ENCODE data around the gene HSPA12A.

DNA sequence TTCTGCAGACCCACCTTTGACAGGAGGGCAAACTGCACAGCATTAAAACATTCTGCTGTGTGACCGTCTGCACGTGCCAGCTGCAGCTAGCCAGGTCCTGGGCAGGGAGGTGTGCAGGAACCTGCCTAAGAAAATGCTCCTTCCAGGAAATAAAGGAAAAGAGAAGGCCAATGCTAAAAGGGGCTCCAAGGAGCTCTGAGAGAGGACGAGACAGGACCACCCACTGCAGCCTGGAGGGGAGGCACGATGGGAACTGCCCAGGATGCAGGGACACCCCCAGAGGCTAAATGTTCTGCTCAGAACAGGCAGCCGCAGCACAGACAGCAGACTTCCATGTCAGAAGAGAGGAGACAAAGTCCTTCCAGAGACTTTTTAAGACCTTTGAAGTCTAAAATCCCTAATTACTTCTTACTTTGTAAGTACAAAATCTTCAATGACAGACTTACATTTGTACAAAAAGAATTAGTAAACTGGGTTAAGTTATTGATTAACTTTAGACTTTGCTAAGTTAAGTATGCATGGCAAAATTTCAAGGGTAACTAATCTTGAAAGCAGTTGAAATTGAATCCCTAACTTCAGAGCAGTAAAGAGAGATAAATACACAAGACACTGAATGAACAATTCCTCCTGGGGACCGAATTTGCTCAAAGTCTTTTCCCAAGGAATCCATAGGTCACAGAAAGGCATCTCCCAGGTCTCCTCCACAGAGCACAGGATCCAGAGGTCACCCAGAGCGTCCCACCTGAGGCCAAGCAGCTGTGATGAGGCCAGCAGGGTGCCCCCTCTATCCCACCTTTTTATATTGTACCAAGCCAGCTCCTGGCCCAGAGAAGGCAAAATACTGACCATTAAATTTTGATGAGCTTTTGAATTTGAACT, 21.5 kb downstream of the HSPA12A start:
- TF ChIP-seq TAF1 (IDR thresholded peaks at IDR 0.05; ENCODE audit: low read depth, low read length) (no peak), POLR2AphosphoS5 (IDR thresholded peaks at IDR 0.05; ENCODE audit: low read depth, low read length) (no peak), SPI1 (IDR thresholded peaks at IDR 0.05; ENCODE audit: low read depth, low read length) (no peak), POLR2A (IDR thresholded peaks at IDR 0.05; ENCODE audit: low read depth, low read length) (no peak), POU2F2 (IDR thresholded peaks at IDR 0.05; ENCODE audit: low read depth, low read length) (no peak)
